HL-60 (cell line): ENCODE data around the gene PCYOX1L.

Experiments
- DNase-seq, 2 experiments: peaks; one replicate each; pipeline ENCODE4 v3.0.0-alpha.2; 2010 to 2020; ENCODE audit warnings: low read depth in 1 of 2, low spot score in 1 of 2
- H3K27ac ChIP-seq: fragments of 250-450 bp; sonication (Bioruptor Pico); replicated peaks from 2 replicates; pipeline ENCODE4 v1.5.1; 2020; ENCODE audit warnings: mild to moderate bottlenecking, moderate library complexity
- H3K27me3 ChIP-seq: fragments of 250-450 bp; sonication (Bioruptor Pico); 2 replicates; pipeline ENCODE4 v1.5.1; 2021; ENCODE audit warnings: mild to moderate bottlenecking, moderate library complexity; ENCODE audit not compliant: insufficient read depth, poor library complexity, severe bottlenecking
- H3K4me3 ChIP-seq: replicated peaks from 2 replicates; pipeline ENCODE4 v1.5.1; 2011; ENCODE audit warnings: mild to moderate bottlenecking, control low read depth, low read length; ENCODE audit not compliant: insufficient read depth
- GABPA ChIP-seq: IDR thresholded peaks from 2 replicates; pipeline ENCODE4 v1.6.1; 2012; ENCODE audit warnings: low read depth
- POLR2AphosphoS5 ChIP-seq: IDR thresholded peaks from 2 replicates; pipeline ENCODE4 v1.6.1; 2012; ENCODE audit warnings: low read depth
- SPI1 ChIP-seq: IDR thresholded peaks from 2 replicates; pipeline ENCODE4 v1.6.1; 2012; ENCODE audit warnings: low read depth, mild to moderate bottlenecking, borderline replicate concordance
- TF ChIP-seq, protein P1 (sequence below): IDR thresholded peaks from one replicate; pipeline ENCODE4 v1.5.1; 2011; ENCODE audit warnings: low read length, control low read depth, inconsistent platforms; ENCODE audit not compliant: insufficient read depth
- TF ChIP-seq, protein P2 (sequence below): IDR thresholded peaks from 2 replicates; pipeline ENCODE4 v1.6.1; 2012; ENCODE audit warnings: low read depth; ENCODE audit not compliant: insufficient replicate concordance

PCYOX1L gene

DNA sequence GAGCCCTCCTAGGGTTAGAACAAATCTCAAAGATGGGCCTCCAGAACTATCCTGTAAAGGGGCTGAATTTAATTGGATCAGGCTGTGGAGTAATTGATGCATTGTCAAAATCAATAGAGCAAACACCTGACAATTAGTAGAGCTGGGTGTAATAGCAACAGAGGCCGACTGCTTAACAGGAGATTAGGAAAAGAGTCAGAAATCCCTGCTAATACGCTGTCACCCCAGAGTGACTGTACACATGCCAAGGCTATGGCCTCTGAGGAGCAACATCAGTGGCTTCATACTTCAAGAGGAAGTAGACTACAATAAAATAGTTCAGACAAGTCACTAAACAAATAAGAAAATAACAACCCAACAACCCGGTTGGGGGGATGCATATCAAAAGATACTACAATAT lies 31.2 kb upstream of the PCYOX1L start:
- no peak for TF ChIP-seq GABPA
- TF ChIP-seq, protein P1, sequence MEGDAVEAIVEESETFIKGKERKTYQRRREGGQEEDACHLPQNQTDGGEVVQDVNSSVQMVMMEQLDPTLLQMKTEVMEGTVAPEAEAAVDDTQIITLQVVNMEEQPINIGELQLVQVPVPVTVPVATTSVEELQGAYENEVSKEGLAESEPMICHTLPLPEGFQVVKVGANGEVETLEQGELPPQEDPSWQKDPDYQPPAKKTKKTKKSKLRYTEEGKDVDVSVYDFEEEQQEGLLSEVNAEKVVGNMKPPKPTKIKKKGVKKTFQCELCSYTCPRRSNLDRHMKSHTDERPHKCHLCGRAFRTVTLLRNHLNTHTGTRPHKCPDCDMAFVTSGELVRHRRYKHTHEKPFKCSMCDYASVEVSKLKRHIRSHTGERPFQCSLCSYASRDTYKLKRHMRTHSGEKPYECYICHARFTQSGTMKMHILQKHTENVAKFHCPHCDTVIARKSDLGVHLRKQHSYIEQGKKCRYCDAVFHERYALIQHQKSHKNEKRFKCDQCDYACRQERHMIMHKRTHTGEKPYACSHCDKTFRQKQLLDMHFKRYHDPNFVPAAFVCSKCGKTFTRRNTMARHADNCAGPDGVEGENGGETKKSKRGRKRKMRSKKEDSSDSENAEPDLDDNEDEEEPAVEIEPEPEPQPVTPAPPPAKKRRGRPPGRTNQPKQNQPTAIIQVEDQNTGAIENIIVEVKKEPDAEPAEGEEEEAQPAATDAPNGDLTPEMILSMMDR: no peak
- TF ChIP-seq SPI1: no peak
- TF ChIP-seq, protein P2, sequence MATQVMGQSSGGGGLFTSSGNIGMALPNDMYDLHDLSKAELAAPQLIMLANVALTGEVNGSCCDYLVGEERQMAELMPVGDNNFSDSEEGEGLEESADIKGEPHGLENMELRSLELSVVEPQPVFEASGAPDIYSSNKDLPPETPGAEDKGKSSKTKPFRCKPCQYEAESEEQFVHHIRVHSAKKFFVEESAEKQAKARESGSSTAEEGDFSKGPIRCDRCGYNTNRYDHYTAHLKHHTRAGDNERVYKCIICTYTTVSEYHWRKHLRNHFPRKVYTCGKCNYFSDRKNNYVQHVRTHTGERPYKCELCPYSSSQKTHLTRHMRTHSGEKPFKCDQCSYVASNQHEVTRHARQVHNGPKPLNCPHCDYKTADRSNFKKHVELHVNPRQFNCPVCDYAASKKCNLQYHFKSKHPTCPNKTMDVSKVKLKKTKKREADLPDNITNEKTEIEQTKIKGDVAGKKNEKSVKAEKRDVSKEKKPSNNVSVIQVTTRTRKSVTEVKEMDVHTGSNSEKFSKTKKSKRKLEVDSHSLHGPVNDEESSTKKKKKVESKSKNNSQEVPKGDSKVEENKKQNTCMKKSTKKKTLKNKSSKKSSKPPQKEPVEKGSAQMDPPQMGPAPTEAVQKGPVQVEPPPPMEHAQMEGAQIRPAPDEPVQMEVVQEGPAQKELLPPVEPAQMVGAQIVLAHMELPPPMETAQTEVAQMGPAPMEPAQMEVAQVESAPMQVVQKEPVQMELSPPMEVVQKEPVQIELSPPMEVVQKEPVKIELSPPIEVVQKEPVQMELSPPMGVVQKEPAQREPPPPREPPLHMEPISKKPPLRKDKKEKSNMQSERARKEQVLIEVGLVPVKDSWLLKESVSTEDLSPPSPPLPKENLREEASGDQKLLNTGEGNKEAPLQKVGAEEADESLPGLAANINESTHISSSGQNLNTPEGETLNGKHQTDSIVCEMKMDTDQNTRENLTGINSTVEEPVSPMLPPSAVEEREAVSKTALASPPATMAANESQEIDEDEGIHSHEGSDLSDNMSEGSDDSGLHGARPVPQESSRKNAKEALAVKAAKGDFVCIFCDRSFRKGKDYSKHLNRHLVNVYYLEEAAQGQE: no peak
- no peak for TF ChIP-seq POLR2AphosphoS5
- no peak for DNase-seq
- Histone ChIP-seq H3K27me3 (no peaks in the 10 kb centered on the region), H3K4me3 (no peak overlapping the region), H3K27ac (no peak overlapping the region)

DNA sequence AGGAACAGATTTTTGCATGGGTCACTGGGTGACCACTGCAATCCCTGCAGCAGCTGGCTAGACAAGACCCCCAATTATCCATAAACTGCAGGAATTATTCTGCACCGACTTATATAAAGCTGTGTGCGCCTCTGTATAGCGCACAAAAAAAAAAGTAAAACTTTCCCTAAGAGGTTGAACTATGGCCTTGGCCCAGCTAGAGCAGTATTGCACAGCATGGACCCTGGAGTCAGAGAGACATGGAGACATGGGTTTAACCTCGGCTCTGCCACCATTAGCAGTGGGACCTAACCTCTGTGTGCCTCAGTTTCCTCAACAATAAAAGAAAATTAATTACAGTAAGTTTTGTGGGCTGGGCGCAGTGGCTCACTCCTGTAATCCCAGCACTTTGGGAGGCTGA lies 29.7 kb upstream of the PCYOX1L start:
- no peak overlapping the region for H3K27ac ChIP-seq
- DNase-seq: no peak
- H3K4me3 ChIP-seq: no peak overlapping the region
- H3K27me3 ChIP-seq: no peaks in the 10 kb centered on the region
- TF ChIP-seq, protein P1: no peak
- TF ChIP-seq POLR2AphosphoS5: no peak

DNA sequence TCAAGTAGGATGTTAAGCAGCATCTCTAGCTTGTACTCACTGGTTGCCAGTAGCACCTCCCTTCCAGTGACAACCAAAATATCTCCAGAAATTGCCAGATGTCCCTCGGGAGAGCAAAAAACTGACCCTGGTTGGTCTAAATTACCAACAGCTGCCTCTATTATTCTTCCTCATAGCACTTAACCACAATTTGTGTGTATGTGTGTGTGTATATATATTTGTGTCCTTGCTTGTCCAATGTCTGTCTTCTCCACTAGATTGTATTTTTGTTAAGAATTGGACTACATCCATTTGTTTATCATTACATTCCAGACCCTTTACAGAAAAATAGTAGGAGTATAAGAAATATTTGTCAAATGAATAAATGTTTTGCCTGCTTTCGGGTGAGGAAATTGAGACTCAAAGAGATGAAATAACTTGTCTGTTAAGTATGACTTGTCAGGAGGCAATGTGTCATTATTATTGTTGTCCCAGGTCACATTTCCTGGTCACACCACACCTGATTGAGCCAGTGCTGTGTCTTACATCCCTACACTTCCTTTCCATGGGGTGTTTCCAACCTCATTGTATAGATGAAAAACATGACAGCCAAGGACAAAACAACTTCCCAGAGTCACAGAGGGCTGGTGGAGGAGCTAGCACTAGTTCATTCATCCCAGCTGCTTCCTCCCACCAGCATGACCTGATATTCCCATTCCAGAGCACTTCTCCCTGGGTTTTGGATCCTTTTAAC lies 24.0 kb upstream of the PCYOX1L start:
- DNase-seq: no peak
- H3K27ac ChIP-seq: no peak overlapping the region

More for the DNA sequence above, 24.0 kb upstream of the PCYOX1L start:
- Histone ChIP-seq H3K27me3 (no peaks in the 10 kb centered on the region), H3K4me3 (no peak overlapping the region)
- TF ChIP-seq SPI1 (no peak), POLR2AphosphoS5 (no peak), GABPA (no peak)
- TF ChIP-seq, protein P2: no peak
- TF ChIP-seq, protein P1: no peak
